Breast epithelium (tissue), 3 donors: ENCODE data around the gene KRTAP4-11.
"Not testable (repeated sequence)": the region's sequence is repeated elsewhere in the genome, so short reads cannot be mapped to it uniquely, and the experiment has no call there.

Experiments used
- CTCF ChIP-seq, 3 donors: fragments of 450-650 bp; IDR thresholded peaks; one replicate each; pipeline ENCODE4 v1.5.1; 2016 to 2017; ENCODE audit warnings: antibody characterized with exemption in 3 of 3, mild to moderate bottlenecking in 3 of 3, moderate library complexity in 3 of 3
- POLR2A ChIP-seq: fragments of 450-650 bp; IDR thresholded peaks from one replicate; pipeline ENCODE4 v1.6.1; 2016; ENCODE audit warnings: antibody characterized with exemption, mild to moderate bottlenecking, moderate library complexity
- POLR2AphosphoS5 ChIP-seq, 3 donors: sonication (generic); formaldehyde crosslinking; IDR thresholded peaks; one replicate each; pipeline ENCODE4 v1.6.1; 2017; ENCODE audit warnings: antibody characterized with exemption in 3 of 3

- TF ChIP-seq CTCF (IDR thresholded peaks at IDR 0.05); POLR2A; POLR2AphosphoS5 (IDR thresholded peaks at IDR 0.05): not testable (repeated sequence)
Measured at GRCh38 chr17:41117846-41118386, at the start of gene KRTAP4-11.
